K562 (cell line): Measurements from ENCODE around the gene PTGER2. TPM values are rescaled to one million over a fixed set of nuclear protein-coding genes. Genes with fewer than 3 reads are reported as not detected.

Experiments
- ATAC-seq: fragments of 200-7000 bp; cut with Tn5 transposase; 3 replicates; pipeline ENCODE4 v1.9.1; 2020; ENCODE audit warnings: moderate library complexity
- BruUV-seq: library from RNA; stranded (reverse); fragments of 400-500 nt; replicated peaks from 2 replicates; lab custom pipeline; 2021; lab: Mats Ljungman, UMichigan
- CTCF ChIA-PET: fragments of 300-600 bp; formaldehyde crosslinking; extraction: SDS; loops from one replicate; lab custom pipeline; 2021; ENCODE audit warnings: low intra/inter-chr PET ratio; lab: Yijun Ruan, JAX
- POLR2A ChIA-PET: fragments of 300-600, 350-650 bp; sonication (Branson Sonifier 250); formaldehyde crosslinking; extraction: SDS; loops from one replicate; lab custom pipeline; 2021; ENCODE audit warnings: antibody characterized with exemption, inconsistent platforms; lab: Yijun Ruan, JAX
- DNase-seq, 4 experiments: peaks; one replicate each; pipeline versions ENCODE4 v3.0.0 to v3.0.0-alpha.2; 2011 to 2018; ENCODE audit warnings: low spot score in 3 of 4, mixed read lengths in 3 of 4; ENCODE audit errors: extremely low read depth in 1 of 4
- FAIRE-seq: peaks from 2 replicates; lab custom pipeline; 2011; peaks lifted over from hg19 to GRCh38; lab: Jason Lieb, UNC
- H2AFZ ChIP-seq: 2 replicates; pipeline ENCODE4 v1.6.0; 2011; ENCODE audit warnings: low read depth, low read length, control low read depth, inconsistent platforms
- H3K27ac ChIP-seq: fragments of 200-600 bp; 3 replicates; pipeline ENCODE4 v1.8.0; 2011; ENCODE audit warnings: low read depth, mild to moderate bottlenecking, control low read depth, inconsistent platforms, low read length, moderate library complexity, mixed read lengths; ENCODE audit errors: extremely low read depth
- H3K27me3 ChIP-seq, 2 experiments: fragments of 300-600 bp in 1 of 2; 2 replicates in 1 of 2; 3 replicates in 1 of 2; pipeline versions ENCODE4 v1.6.0 to v1.8.0; 2011; ENCODE audit warnings: inconsistent platforms in 2 of 2, low read length in 2 of 2, mild to moderate bottlenecking in 1 of 2, mixed read lengths in 1 of 2, moderate library complexity in 1 of 2; ENCODE audit not compliant: control insufficient read depth in 2 of 2, insufficient read depth in 2 of 2
- H3K36me3 ChIP-seq: fragments of 300-600 bp; 3 replicates; pipeline ENCODE4 v1.8.0; 2011; ENCODE audit warnings: mild to moderate bottlenecking, low read length, inconsistent platforms; ENCODE audit not compliant: control insufficient read depth, insufficient read depth
- H3K4me1 ChIP-seq, 2 experiments: fragments of 200-600 bp in 1 of 2; replicated peaks in 1 of 2; 2 replicates in 1 of 2; 3 replicates in 1 of 2; pipeline versions ENCODE4 v1.5.1 to v1.8.0; 2011; ENCODE audit warnings: inconsistent platforms in 2 of 2, low read length in 2 of 2, mild to moderate bottlenecking in 1 of 2, mixed read lengths in 1 of 2, moderate library complexity in 1 of 2; ENCODE audit not compliant: control insufficient read depth in 2 of 2, insufficient read depth in 2 of 2
- H3K4me2 ChIP-seq: 2 replicates; pipeline ENCODE4 v1.6.1; 2011; ENCODE audit warnings: low read length, control low read depth, inconsistent platforms, mixed read lengths; ENCODE audit not compliant: insufficient read depth
- H3K4me3 ChIP-seq: fragments of 200-600 bp; sonication (generic), shearing (Covaris generic); 2 replicates; pipeline ENCODE4 v1.5.1; 2016; ENCODE audit warnings: control low read depth, inconsistent platforms
- H3K79me2 ChIP-seq: fragments of 200-600 bp; 3 replicates; pipeline ENCODE4 v1.8.0; 2011; ENCODE audit warnings: low read length, inconsistent platforms; ENCODE audit not compliant: control insufficient read depth, insufficient read depth
- H3K9ac ChIP-seq, 2 experiments: 2 replicates each; pipeline versions ENCODE4 v1.6.0 to v1.6.1; 2011; ENCODE audit warnings: low read depth in 2 of 2, low read length in 2 of 2, control low read depth in 1 of 2, inconsistent platforms in 1 of 2, mild to moderate bottlenecking in 1 of 2, mixed read lengths in 1 of 2; ENCODE audit not compliant: insufficient read depth in 1 of 2
- H3K9me1 ChIP-seq: one replicate; pipeline ENCODE4 v1.6.0; 2011; ENCODE audit warnings: inconsistent platforms, mild to moderate bottlenecking, low read length, moderate library complexity; ENCODE audit not compliant: control insufficient read depth, insufficient read depth
- H3K9me3 ChIP-seq: replicated peaks from 2 replicates; pipeline ENCODE4 v1.5.1; 2011; ENCODE audit warnings: low read depth, low read length, inconsistent platforms; ENCODE audit not compliant: control insufficient read depth, insufficient read depth
- H4K20me1 ChIP-seq: replicated peaks from 2 replicates; pipeline ENCODE4 v1.6.1; 2011; ENCODE audit warnings: low read length, inconsistent platforms, mixed read lengths; ENCODE audit not compliant: control insufficient read depth, insufficient read depth
- ASH1L ChIP-seq: fragments of 450-650 bp; IDR thresholded peaks from 2 replicates; pipeline ENCODE4 v1.6.1; 2018; ENCODE audit warnings: borderline replicate concordance, mild to moderate bottlenecking, low read depth; ENCODE audit not compliant: partially characterized antibody
- CBX1 ChIP-seq: sonication (generic); IDR thresholded peaks from 2 replicates; pipeline ENCODE4 v1.6.1; 2016; ENCODE audit warnings: antibody characterized with exemption, low read depth, mild to moderate bottlenecking
- FOXA3 ChIP-seq, 2 experiments: fragments of 450-650 bp in 1 of 2; sonication (generic) in 1 of 2; formaldehyde crosslinking; IDR thresholded peaks in 1 of 2; conservative IDR thresholded peaks in 1 of 2; 2 replicates each; pipeline versions ENCODE4 v1.4.0 to v1.8.0; 2020 to 2022; ENCODE audit warnings: mild to moderate bottlenecking in 2 of 2, missing genetic modification reagents in 1 of 2
- FOXK2 ChIP-seq, 2 experiments: fragments of 450-650 bp; IDR thresholded peaks in 1 of 2; conservative IDR thresholded peaks in 1 of 2; 2 replicates each; pipeline ENCODE4 v1.6.1; 2016; ENCODE audit warnings: low read depth in 2 of 2, mild to moderate bottlenecking in 1 of 2
- POU5F1 ChIP-seq: fragments of 150-350 bp; IDR thresholded peaks from 2 replicates; pipeline ENCODE4 v1.6.1; 2014; ENCODE audit warnings: borderline replicate concordance, low read length, low read depth, mild to moderate bottlenecking; ENCODE audit not compliant: partially characterized antibody
- PTRF ChIP-seq: fragments of 450-650 bp; IDR thresholded peaks from 2 replicates; pipeline ENCODE4 v1.6.1; 2016; ENCODE audit warnings: mild to moderate bottlenecking, missing genetic modification characterization, missing compliant biosample characterization
- RAD51 ChIP-seq: fragments of 450-650 bp; IDR thresholded peaks from 2 replicates; pipeline ENCODE4 v1.7.1; 2016; ENCODE audit warnings: low read depth, mild to moderate bottlenecking, borderline replicate concordance
- SETDB1 ChIP-seq: IDR thresholded peaks from one replicate; pipeline ENCODE4 v1.6.1; 2012; ENCODE audit warnings: low read length, control low read depth, inconsistent platforms
- TCF7 ChIP-seq: sonication (generic); IDR thresholded peaks from 2 replicates; pipeline ENCODE4 v1.6.1; 2016; ENCODE audit warnings: antibody characterized with exemption, borderline replicate concordance
- ZNF175 ChIP-seq: fragments of 200-800 bp; sonication (Bioruptor generic); IDR thresholded peaks from 2 replicates; pipeline ENCODE4 v1.6.1; 2016; ENCODE audit warnings: low read depth, mild to moderate bottlenecking, missing genetic modification characterization, missing compliant biosample characterization
- ZNF197 ChIP-seq: fragments of 200-800 bp; sonication (Bioruptor generic); IDR thresholded peaks from 2 replicates; pipeline ENCODE4 v1.6.1; 2016; ENCODE audit warnings: low read depth, missing genetic modification characterization, missing compliant biosample characterization
- ZNF239 ChIP-seq: fragments of 250-450 bp; sonication (Bioruptor Pico); IDR thresholded peaks from 2 replicates; pipeline ENCODE4 v1.4.0; 2020; ENCODE audit warnings: mild to moderate bottlenecking
- ZNF24 ChIP-seq: fragments of 450-650 bp; IDR thresholded peaks from 2 replicates; pipeline ENCODE4 v1.6.1; 2016
- ZNF764 ChIP-seq: fragments of 250-450 bp; sonication (Bioruptor Pico); IDR thresholded peaks from 2 replicates; pipeline ENCODE4 v1.4.0; 2020; ENCODE audit warnings: low read depth, mild to moderate bottlenecking, moderate library complexity
- ZZZ3 ChIP-seq: fragments of 450-650 bp; IDR thresholded peaks from 2 replicates; pipeline ENCODE4 v1.6.1; 2016; ENCODE audit warnings: antibody characterized with exemption, mild to moderate bottlenecking, moderate library complexity
- WGBS: fragments of 100-300 bp; shearing (Covaris generic); methylation state at CpG from one replicate; pipeline ENCODE4 v1.1.6; 2016; ENCODE audit warnings: low coverage, mixed read lengths; ENCODE audit not compliant: insufficient coverage; ENCODE audit errors: missing lambda C conversion rate; 5-methylcytosine and 5-hydroxymethylcytosine counted together
- in situ Hi-C: fragments of 300-500 bp; cut with MboI; formaldehyde crosslinking; loops from 4 replicates; pipeline ENCODE4 v1.15.0; 2018; ENCODE audit warnings: inconsistent platforms, mixed read lengths
- intact Hi-C: fragments of 100-400 bp; cut with micrococcal nuclease; formaldehyde crosslinking; loops from 2 replicates; pipeline ENCODE4 v1.14.2; 2022
- polyA plus RNA-seq, 8 experiments: library from polyadenylated mRNA; depleted of rRNA in 4 of 8; stranded (reverse) in 5 of 8; unstranded in 3 of 8; fragments of >200 nt; fragmentation: Nextera tagmentation in 2 of 8; fragmentation: Illumina TruSeq in 1 of 8; extraction: Ambion mirVana in 2 of 8; extraction: Trizol in 1 of 8; gene quantifications; 2 replicates each; pipeline versions ENCODE4 v1.2.1 to v1.2.3, GENCODE V29; 2011 to 2014; ENCODE audit warnings: inconsistent platforms in 1 of 8, missing spikeins in 1 of 8
- total RNA-seq, 7 experiments: library from RNA; depleted of rRNA in 6 of 7; stranded (reverse); fragments of >200 nt in 6 of 7; fragmentation: Illumina TruSeq in 2 of 7; extraction: Trizol in 2 of 7; gene quantifications; 2 replicates each; pipeline versions ENCODE4 v1.2.1 to v1.2.3, GENCODE V29; 2011 to 2021; ENCODE audit warnings: low replicate concordance in 1 of 7
- TF ChIP-seq, protein P1 (sequence below): fragments of 200-800 bp; sonication (Bioruptor generic); IDR thresholded peaks from 2 replicates; pipeline ENCODE4 v1.6.1; 2017; ENCODE audit warnings: missing genetic modification characterization, missing compliant biosample characterization
- TF ChIP-seq, protein P2 (sequence below), 2 experiments: fragments of 450-650 bp in 1 of 2; sonication (generic) in 1 of 2; formaldehyde crosslinking; conservative IDR thresholded peaks; 2 replicates each; pipeline versions ENCODE4 v1.4.0 to v1.8.1; 2020 to 2022; ENCODE audit warnings: mild to moderate bottlenecking in 1 of 2, missing genetic modification reagents in 1 of 2

PTGER2 gene
- total and polyA plus RNA-seq, 9 of the 15 experiments (the other 6 are each of a cell fraction or from before 2014, with no cell fraction given) = not detected

DNA sequence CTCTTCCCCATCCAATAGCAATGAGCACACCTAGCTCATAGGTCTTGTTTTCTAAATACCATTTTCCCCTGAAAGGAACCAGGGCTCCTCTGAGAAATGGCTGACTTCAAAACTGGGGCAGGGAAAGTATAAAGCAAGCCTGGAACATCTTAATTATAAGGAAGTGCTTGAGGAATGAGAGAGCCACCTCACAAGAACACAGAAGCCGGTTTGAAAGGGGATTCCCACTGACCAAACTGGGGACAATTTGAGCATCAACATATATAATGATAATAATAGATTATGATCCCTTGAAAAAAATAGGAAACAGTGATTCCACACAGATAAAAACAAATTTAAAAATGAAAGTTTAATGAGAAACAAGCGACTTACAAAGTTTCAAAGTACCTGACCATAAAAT, 22.1 kb downstream of the PTGER2 start (continued):
- no peak for TF ChIP-seq ZNF24
- no peak for TF ChIP-seq ZNF239 (CRISPR knock-in tag)
- TF ChIP-seq ZNF764 (CRISPR knock-in tag) = no peak
- no peak for TF ChIP-seq ASH1L
- TF ChIP-seq PTRF (tag) = no peak
- TF ChIP-seq RAD51 = no peak
- TF ChIP-seq SETDB1 = no peak
- no peak for TF ChIP-seq CBX1
- TF ChIP-seq ZZZ3 = no peak
- TF ChIP-seq ZNF197 (CRISPR knock-in tag) = no peak

DNA sequence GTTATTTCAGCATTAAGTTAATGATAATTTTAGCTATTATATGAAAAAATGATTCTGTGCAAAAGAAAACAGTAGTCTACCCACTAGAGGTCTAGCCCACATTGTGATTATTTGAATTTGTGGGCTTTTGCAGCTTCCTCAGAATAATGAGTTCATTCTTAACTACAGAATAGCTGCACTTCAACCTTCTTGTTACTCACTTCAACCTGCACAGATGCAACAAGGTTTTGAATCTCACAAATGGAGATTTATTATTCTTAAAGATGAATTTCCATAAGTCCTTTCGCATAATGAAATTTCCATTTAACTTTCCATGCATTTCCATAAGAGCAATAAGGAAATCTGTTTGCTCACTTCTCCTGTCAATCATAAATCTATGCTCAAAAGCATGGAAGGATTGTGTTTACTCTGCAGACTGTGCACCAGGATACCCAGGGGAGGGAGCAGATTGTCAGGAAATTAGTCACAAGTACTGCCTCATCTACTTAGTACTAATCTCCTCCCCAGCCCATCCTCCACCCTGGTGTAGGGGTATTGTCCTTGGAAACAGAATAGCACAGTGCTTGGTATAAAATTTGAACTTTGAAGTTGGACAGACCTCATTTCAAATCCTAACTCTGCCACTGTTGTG, 24.1 kb downstream of the PTGER2 start:
- FAIRE-seq = no peak
- no peak for TF ChIP-seq TCF7
- no peak for TF ChIP-seq ZNF175 (CRISPR knock-in tag)
- TF ChIP-seq, protein P1, sequence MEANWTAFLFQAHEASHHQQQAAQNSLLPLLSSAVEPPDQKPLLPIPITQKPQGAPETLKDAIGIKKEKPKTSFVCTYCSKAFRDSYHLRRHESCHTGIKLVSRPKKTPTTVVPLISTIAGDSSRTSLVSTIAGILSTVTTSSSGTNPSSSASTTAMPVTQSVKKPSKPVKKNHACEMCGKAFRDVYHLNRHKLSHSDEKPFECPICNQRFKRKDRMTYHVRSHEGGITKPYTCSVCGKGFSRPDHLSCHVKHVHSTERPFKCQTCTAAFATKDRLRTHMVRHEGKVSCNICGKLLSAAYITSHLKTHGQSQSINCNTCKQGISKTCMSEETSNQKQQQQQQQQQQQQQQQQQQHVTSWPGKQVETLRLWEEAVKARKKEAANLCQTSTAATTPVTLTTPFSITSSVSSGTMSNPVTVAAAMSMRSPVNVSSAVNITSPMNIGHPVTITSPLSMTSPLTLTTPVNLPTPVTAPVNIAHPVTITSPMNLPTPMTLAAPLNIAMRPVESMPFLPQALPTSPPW (CRISPR knock-in tag) = no peak
- no peak for TF ChIP-seq FOXA3 (CRISPR knock-in tag; conservative IDR thresholded peaks at IDR 0.05 in 1 of 2, IDR thresholded peaks at IDR 0.05 in 1 of 2)
- TF ChIP-seq, protein P2, sequence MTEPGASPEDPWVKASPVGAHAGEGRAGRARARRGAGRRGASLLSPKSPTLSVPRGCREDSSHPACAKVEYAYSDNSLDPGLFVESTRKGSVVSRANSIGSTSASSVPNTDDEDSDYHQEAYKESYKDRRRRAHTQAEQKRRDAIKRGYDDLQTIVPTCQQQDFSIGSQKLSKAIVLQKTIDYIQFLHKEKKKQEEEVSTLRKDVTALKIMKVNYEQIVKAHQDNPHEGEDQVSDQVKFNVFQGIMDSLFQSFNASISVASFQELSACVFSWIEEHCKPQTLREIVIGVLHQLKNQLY (CRISPR knock-in tag; conservative IDR thresholded peaks at IDR 0.05) = no peak
- TF ChIP-seq FOXK2 (conservative IDR thresholded peaks at IDR 0.05 in 1 of 2, IDR thresholded peaks at IDR 0.05 in 1 of 2; ENCODE audit: low read depth in 2 of 2) = no peak
- no peak for TF ChIP-seq POU5F1

More for the DNA sequence above, 24.1 kb downstream of the PTGER2 start:
- Histone ChIP-seq H3K4me2 (no peak overlapping the region), H2AFZ (no peak overlapping the region), H3K27me3 (no peaks in the 10 kb centered on the region), H3K27ac (no peak overlapping the region), H4K20me1 (no peaks in the 10 kb centered on the region), H3K9me1 (no peaks in the 10 kb centered on the region), H3K79me2 (no peaks in the 10 kb centered on the region), H3K4me3 (no peak overlapping the region), H3K9ac (no peak overlapping the region), H3K36me3 (no peaks in the 10 kb centered on the region), H3K4me1 (no peaks in the 10 kb centered on the region), H3K9me3 (no peaks in the 10 kb centered on the region)
- ATAC-seq (no peak), DNase-seq (no peak)
- ChIA-PET CTCF (no interaction called here), POLR2A (no interaction called here)
- no TSS peak for BruUV-seq
- 0% methylated on average over 1 of the region's 1 CpG for WGBS
- intact Hi-C loops (no loop called here), in situ Hi-C loops (no loop called here)
